Measurements from ENCODE around the gene NDUFA5.

The NDUFA5 gene

DNA sequence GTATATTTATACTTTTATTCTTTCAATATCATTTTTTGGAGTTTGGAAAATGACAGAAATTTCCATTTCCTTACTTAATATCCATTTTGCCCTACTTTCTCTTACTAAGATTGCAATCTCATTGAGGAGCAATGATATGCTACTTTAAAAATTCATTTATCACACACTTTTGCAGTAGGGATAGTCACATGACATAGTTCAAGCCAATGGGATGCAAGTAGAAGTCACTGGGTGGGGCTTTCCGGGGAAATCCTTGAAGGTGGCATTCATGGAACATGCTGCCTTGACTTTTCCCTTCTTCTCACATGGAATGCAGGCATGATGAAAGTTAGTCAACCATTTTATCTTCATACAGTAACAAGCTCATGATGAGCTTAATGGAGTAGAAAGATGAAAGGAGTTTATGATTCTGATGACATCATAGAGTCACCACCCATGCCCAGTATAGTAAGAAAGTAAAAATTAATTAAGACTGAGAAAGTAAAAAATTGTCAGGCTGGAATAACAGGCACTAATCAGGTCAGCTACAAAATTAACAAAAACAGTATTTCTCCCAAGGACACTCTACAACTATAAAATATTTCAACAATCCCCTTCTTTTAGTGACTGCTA, 56.6 kb downstream of the NDUFA5 start:
- no peak for DNase-seq

DNA sequence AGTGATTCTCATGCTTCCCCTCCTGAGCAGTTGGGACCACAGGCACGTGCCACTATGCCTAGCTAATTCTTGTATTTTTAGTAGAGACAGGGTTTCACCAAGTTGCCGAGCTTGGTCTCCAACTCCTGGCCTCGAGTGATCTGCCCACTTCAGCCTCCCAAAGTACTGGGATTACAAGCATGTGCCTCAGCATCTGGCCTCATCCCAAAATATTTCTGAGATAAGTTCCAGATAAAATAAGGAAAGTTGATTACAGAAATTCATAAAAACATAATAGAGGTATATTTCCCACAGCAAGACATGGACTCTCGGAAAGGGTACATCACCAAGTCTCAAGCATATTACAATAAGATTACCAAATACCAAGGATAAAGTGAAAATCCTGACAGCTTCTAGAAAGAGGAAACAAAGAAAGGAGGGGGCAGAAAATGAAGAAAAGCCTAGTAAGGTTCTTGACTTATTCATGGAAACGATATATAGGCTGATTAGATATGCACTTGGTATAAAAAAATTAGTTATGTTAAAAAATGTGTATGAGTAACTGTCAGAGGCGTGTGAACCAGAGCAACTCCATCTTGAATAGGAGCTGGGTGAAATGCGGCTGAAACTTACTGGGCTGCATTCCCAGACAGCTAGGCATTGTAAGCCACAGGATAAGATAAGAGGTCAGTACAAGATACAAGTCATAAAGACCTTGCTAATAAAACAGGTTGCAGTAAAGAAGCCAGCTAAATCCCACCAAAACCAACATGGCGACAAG, 58.2 kb downstream of the NDUFA5 start:
- no peak for DNase-seq

GRCh38 chr7:123498601-123499000, 59.0 kb downstream of the NDUFA5 start:
- DNase-seq = no peak

- no peak for DNase-seq
Measured at GRCh38 chr7:123498031-123498430, 59.6 kb downstream of the NDUFA5 start.

DNA sequence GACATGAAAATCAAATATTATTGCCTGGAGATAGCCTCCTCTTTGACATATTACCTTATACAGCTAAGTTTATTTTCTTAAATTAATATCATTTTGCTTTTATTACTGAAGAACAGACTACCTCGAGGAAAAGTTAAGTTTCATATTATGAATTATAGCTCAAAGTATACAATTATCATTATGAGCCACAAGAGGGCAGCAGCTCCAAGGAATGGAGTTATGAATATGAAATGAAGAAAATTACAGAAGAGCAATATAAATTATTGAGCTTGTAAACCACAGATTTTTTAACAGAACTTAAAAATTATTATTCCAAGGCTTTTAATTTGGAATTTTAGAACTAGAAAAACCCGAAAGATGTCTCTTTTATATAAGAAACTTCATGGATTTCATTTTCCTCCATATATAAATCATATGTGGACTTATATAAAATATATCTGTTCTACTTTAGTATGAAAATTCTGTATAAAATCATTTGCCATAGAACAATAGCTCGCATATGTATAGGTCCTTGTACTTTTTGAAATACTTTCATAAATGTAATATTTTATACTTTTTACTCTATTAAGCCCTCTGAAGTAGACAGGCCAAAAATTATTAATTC, 63.3 kb downstream of the NDUFA5 start:
- no peak for DNase-seq

DNA sequence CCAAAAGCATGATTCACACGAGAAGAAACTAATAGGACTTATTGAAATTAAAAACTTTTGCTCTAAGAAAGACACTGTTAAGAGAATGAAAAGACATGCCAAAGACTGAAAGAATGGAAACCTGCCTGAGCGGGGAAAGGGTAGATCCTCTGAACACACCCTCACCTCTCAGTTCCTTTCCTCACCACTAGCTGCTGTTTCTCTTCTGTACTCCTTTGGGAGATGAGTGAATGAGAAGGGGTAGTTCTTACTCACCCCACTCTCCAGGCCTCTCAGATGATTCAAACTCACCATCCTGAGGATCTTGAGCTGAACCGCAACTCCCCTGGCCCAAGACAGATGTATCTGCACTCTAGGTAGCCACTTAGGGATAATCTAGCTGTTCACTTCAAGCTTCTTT, 65.1 kb downstream of the NDUFA5 start:
- DNase-seq = no peak

Measured in activated effector memory CD4-positive, alpha-beta T cell treated with Interleukin-2 at 50 U/mL for 16 hours (primary cell).